ENCODE measurements around the gene YJU2.

- TF ChIP-seq CTCF (IDR thresholded peaks at IDR 0.05) = no peak
- TF ChIP-seq POLR2A (IDR thresholded peaks at IDR 0.05) = no peak
Measured at GRCh38 chr19:4224470-4224869, 22.4 kb upstream of the YJU2 start.
